ENCODE results near the gene MKI67.

DNA sequence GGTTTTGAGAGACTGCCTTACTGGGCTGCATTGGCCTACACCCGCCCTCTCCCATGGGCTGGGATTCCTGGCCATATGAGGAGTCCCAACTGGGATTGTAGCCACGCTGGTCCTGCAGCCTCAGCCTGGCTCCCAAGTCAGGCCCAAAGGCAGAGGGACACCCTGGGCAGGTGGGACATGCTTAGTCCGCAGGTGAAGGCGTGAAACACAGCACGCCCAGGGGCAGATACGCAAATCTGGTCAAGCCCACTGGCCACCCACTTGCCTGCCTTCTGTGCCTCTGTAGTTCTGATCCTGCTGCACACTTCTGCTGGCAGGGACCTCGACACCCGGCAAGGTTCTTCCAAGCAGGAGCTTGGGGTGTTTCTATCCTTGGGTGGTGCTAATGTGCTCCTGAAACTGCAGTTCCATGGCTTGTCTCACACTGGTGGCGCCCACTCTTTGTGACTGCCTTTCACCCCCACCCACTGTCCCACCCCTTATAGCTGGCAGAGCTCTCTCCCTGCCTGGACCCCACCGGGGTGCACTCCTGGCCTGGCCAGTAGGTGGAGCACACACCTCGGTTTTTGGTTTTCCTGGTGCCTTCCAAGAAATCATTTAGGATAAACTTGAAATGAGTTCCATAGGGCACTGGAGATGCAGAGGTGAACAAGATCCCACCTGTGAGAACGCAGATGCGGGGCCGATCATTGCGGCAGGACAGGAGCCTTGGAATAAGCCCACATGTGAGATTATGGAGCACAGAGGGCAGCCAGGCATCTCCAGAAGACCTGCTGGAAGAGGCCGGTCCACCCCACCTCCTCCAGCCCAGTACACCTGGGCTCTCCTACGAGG lies 47.9 kb downstream of the MKI67 start:
- TF ChIP-seq, protein P1, sequence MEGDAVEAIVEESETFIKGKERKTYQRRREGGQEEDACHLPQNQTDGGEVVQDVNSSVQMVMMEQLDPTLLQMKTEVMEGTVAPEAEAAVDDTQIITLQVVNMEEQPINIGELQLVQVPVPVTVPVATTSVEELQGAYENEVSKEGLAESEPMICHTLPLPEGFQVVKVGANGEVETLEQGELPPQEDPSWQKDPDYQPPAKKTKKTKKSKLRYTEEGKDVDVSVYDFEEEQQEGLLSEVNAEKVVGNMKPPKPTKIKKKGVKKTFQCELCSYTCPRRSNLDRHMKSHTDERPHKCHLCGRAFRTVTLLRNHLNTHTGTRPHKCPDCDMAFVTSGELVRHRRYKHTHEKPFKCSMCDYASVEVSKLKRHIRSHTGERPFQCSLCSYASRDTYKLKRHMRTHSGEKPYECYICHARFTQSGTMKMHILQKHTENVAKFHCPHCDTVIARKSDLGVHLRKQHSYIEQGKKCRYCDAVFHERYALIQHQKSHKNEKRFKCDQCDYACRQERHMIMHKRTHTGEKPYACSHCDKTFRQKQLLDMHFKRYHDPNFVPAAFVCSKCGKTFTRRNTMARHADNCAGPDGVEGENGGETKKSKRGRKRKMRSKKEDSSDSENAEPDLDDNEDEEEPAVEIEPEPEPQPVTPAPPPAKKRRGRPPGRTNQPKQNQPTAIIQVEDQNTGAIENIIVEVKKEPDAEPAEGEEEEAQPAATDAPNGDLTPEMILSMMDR (IDR thresholded peaks at IDR 0.05) = peak; percentile 73
- no peak for TF ChIP-seq EZH2 (IDR thresholded peaks at IDR 0.05; ENCODE audit: borderline replicate concordance, insufficient read depth, low read depth, low read length, poor library complexity, severe bottlenecking)

Measured in B cell (primary cell).